Skeletal muscle cell (primary cell): ENCODE results near the gene LCK.

Source experiments
- DNase-seq: peaks from one replicate; pipeline ENCODE4 v3.0.0-alpha.2; 2010; ENCODE audit warnings: low read depth
- H3K4me3 ChIP-seq: 2 replicates; pipeline ENCODE4 v1.5.1; 2011; ENCODE audit warnings: low read depth, mild to moderate bottlenecking, control low read depth, low read length, moderate library complexity

LCK gene

DNA sequence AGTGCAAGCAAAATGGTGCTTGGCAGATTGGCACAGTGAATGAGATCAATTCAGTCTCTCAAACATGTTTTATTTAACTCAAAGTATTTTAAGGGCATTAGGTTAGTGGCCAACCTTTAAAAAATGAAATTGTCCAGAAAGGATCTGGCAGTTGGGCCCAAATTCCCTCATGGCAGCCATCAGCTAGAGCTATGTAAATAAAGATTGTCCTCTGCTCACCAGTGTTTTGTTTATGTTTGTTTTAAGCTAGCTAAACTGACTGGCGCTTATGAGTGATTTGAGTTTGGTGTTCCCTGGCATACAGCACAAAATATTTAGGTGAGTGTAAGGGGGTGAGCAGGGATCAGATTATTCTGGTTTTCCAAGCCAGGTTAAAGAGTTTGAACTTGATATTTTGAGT lies 58.9 kb downstream of the LCK start:
- H3K4me3 ChIP-seq: no peak overlapping the region
- DNase-seq: no peak

GRCh38 chr1:32311709-32312393 lies 60.8 kb downstream of the LCK start:
- DNase-seq: no peak
- no peak overlapping the region for H3K4me3 ChIP-seq

- DNase-seq: no peak
- no peak overlapping the region for H3K4me3 ChIP-seq
These were observed 65.8 kb downstream of the LCK start for GRCh38 chr1:32316903-32317277.

DNA sequence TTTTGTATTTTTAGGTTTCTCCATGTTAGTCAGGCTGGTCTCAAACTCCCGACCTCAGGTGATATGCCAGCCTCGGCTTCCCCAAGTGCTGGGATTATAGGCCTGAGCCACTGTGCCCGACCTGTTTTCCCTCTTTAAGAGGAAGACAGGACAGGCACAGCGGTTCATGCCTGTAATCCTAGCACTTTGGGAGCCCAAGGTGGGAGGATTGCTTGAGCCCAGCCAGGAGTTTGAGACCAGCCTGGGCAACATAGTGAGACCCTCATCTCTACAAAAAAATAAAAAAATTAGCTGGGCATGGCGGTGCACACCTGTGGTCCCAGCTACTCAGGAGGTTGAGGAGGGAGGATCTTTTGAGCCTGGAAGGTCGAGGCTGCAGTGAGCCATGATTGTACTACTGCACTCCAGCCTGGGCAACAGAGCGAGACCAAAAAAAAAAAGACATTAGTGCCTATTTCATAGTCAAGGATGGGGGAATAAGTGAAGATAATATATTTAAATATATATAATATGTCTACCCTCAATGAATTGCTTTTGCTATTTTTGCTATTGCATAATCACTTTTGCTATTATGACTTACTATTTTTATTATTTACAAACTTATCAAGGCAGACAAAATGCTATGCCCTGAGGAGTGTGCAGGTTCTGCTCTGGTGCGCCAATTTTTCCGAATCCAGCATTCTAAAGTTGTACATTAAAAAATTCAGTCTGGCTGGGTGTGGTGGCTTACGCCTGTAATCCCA lies 67.2 kb downstream of the LCK start:
- no peak overlapping the region for H3K4me3 ChIP-seq
- DNase-seq: no peak

- no peak for DNase-seq
- no peak overlapping the region for H3K4me3 ChIP-seq
These were observed 70.7 kb downstream of the LCK start for GRCh38 chr1:32321712-32322291.

DNA sequence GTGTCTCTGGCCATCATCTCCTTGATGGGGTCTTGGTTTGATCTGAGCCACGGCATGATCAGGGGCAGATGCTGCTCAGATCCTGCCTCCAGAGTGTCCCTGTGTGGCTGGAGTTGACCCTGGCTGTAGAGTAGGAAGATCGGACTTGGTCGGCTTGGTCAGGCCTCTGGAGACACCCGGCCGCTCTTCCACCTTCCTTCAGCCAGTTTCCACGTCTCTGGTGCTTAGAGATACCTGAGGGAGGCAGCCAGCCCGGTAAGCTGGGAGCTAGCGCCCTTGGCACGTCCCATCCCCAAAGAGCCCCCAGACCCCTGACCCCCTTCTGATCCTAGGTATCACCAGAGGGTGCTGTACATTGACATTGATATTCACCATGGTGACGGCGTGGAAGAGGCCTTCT lies 76.1 kb downstream of the LCK start:
- no peak overlapping the region for H3K4me3 ChIP-seq
- no peak for DNase-seq

GRCh38 chr1:32329931-32330466 lies 78.9 kb downstream of the LCK start:
- H3K4me3 ChIP-seq: no peak overlapping the region

DNA sequence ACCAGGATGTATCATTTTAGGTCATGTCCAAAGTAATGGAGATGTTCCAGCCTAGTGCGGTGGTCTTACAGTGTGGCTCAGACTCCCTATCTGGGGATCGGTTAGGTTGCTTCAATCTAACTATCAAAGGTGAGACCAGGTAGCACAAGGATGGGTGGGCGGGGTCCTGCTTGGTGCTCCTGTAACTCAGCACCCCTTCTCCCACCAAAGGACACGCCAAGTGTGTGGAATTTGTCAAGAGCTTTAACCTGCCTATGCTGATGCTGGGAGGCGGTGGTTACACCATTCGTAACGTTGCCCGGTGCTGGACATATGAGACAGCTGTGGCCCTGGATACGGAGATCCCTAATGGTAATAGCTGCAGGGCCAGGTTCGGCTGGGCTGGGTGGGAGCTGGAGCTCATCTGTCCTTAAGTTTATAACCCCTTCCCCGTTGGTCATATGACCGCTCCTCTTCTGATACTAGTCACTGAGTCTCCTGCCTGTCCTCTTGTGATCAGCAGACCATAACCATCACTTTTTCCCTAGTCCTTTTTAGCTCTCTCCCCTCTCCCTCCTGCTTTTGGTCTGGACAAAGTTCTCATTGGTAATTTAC lies 79.6 kb downstream of the LCK start:
- DNase-seq: no peak
- no peak overlapping the region for H3K4me3 ChIP-seq

More at GRCh38 chr1:32329931-32330466, 78.9 kb downstream of the LCK start:
- DNase-seq: no peak

- no peak for DNase-seq
- H3K4me3 ChIP-seq: no peak overlapping the region
These were observed 80.5 kb downstream of the LCK start for GRCh38 chr1:32331549-32331948.

- H3K4me3 ChIP-seq: no peak overlapping the region
- no peak for DNase-seq
These were observed 81.4 kb downstream of the LCK start for GRCh38 chr1:32332290-32333079.

GRCh38 chr1:32333251-32333963 lies 82.3 kb downstream of the LCK start:
- no peak for DNase-seq
- H3K4me3 ChIP-seq: no peak overlapping the region

DNA sequence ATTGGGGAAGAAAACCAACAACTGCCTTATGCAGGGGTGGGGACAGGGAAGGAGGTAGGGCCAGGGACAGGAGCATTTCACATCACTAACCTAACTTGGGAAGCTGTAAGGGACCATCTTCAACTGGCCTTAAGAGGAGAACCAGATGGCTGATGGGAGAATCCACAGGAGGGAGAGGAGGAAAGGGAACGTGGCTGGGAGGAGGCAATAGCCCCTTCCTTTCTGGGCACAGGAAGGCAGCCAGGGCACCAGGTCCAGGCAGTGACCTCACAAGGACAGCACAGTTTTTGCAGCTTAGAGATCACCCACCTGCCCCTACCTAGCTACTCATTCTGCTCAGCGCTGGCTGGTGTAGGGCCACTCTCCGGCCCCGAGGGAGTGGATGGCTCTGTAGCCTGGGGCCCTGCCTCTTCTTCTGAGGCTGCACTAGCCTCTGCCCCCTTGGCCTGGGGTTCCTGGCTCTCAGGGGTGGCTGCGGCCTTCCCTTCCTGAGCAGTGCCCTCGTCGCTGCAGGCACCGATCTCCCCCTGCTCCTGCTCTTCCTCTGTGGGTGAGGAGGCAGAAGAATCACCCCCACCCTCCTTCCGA lies 83.3 kb downstream of the LCK start:
- H3K4me3 ChIP-seq: peak overlapping the region; percentile 82
- DNase-seq: no peak

GRCh38 chr1:32334864-32335534 lies 83.9 kb downstream of the LCK start:
- peak overlapping the region; percentile 82 for H3K4me3 ChIP-seq
- DNase-seq: no peak

GRCh38 chr1:32335535-32335789 lies 84.4 kb downstream of the LCK start:
- peak overlapping the region; percentile 82 for H3K4me3 ChIP-seq
- DNase-seq: no peak
